Neural progenitor cell (in vitro differentiated cells): Measurements from ENCODE around the gene SYDE1. TPM values are rescaled to one million over a fixed set of nuclear protein-coding genes. Genes with fewer than 3 reads are reported as not detected.
A peak's percentile ranks its signal among the peaks of the same experiment; 100 is the strongest.

Experiments used
- DNase-seq: peaks from one replicate; pipeline ENCODE4 v3.0.0-alpha.2; 2016; ENCODE audit warnings: low spot score
- H2AFZ ChIP-seq: fragments of 200-600 bp; sonication (generic); replicated peaks from 2 replicates; pipeline ENCODE4 v1.6.1; 2016; ENCODE audit warnings: antibody characterized with exemption
- H3F3A ChIP-seq: fragments of 200-600 bp; sonication (generic); 2 replicates; pipeline ENCODE4 v1.6.1; 2016; ENCODE audit warnings: antibody characterized with exemption, low read depth
- H3K27ac ChIP-seq: fragments of 200-600 bp; sonication (generic); 2 replicates; pipeline ENCODE4 v1.5.1; 2016; ENCODE audit warnings: mild to moderate bottlenecking
- H3K27me3 ChIP-seq: fragments of 200-600 bp; sonication (generic); 2 replicates; pipeline ENCODE4 v1.6.1; 2016; ENCODE audit warnings: mild to moderate bottlenecking, moderate library complexity
- H3K36me3 ChIP-seq: fragments of 200-600 bp; sonication (generic); 2 replicates; pipeline ENCODE4 v1.5.1; 2016
- H3K4me1 ChIP-seq: fragments of 200-600 bp; sonication (generic); 2 replicates; pipeline ENCODE4 v1.6.1; 2016; ENCODE audit warnings: mixed run types
- H3K4me2 ChIP-seq: fragments of 200-600 bp; sonication (generic); 2 replicates; pipeline ENCODE4 v1.6.1; 2016
- H3K4me3 ChIP-seq: fragments of 200-600 bp; sonication (generic); 2 replicates; pipeline ENCODE4 v1.5.1; 2016
- H3K79me2 ChIP-seq: fragments of 200-600 bp; sonication (generic); 2 replicates; pipeline ENCODE4 v1.6.1; 2016; ENCODE audit warnings: low read depth
- H3K9ac ChIP-seq: fragments of 200-600 bp; sonication (generic); 2 replicates; pipeline ENCODE4 v1.6.1; 2016
- H3K9me3 ChIP-seq: fragments of 200-600 bp; sonication (generic); 2 replicates; pipeline ENCODE4 v1.5.1; 2016; ENCODE audit warnings: low read depth
- H4K20me1 ChIP-seq: fragments of 200-600 bp; sonication (generic); 2 replicates; pipeline ENCODE4 v1.6.1; 2016; ENCODE audit warnings: low read depth
- H3K27ac Mint-ChIP-seq: 3 replicates; pipeline ENCODE4 v1.8.0; 2021; ENCODE audit warnings: mixed read lengths
- H3K27me3 Mint-ChIP-seq: 2 replicates; pipeline ENCODE4 v1.8.0; 2022; ENCODE audit warnings: low read depth, mild to moderate bottlenecking, inconsistent platforms, moderate library complexity, mixed read lengths; ENCODE audit not compliant: insufficient read depth
- H3K36me3 Mint-ChIP-seq: 3 replicates; pipeline ENCODE4 v1.8.0; 2021; ENCODE audit warnings: mixed read lengths
- H3K4me1 Mint-ChIP-seq: 3 replicates; pipeline ENCODE4 v1.8.0; 2021; ENCODE audit warnings: mixed read lengths
- H3K4me3 Mint-ChIP-seq: 3 replicates; pipeline ENCODE4 v1.8.0; 2021; ENCODE audit warnings: mild to moderate bottlenecking, moderate library complexity, mixed read lengths
- H3K9me3 Mint-ChIP-seq: 3 replicates; pipeline ENCODE4 v1.8.0; 2020; ENCODE audit warnings: mixed read lengths
- EZH2 ChIP-seq: fragments of 200-600 bp; sonication (generic); IDR thresholded peaks from 2 replicates; pipeline ENCODE4 v1.6.1; 2017; ENCODE audit warnings: antibody characterized with exemption, mild to moderate bottlenecking, moderate library complexity
- EZH2phosphoT487 ChIP-seq: fragments of 200-600 bp; sonication (generic); IDR thresholded peaks from 2 replicates; pipeline ENCODE4 v1.6.1; 2017; ENCODE audit warnings: antibody characterized with exemption
- total RNA-seq: library from RNA; depleted of rRNA; stranded (reverse); fragments of >200 nt; gene quantifications from 2 replicates; pipeline ENCODE4 v1.2.3, GENCODE V29; 2015; ENCODE audit warnings: low replicate concordance
- TF ChIP-seq, protein P1 (sequence below): fragments of 200-600 bp; sonication (generic); IDR thresholded peaks from 2 replicates; pipeline ENCODE4 v1.5.1; 2017; ENCODE audit warnings: antibody characterized with exemption, mild to moderate bottlenecking

SYDE1 gene
- total RNA-seq, 1 donor from 2014 or later, result 8.0 TPM

DNA sequence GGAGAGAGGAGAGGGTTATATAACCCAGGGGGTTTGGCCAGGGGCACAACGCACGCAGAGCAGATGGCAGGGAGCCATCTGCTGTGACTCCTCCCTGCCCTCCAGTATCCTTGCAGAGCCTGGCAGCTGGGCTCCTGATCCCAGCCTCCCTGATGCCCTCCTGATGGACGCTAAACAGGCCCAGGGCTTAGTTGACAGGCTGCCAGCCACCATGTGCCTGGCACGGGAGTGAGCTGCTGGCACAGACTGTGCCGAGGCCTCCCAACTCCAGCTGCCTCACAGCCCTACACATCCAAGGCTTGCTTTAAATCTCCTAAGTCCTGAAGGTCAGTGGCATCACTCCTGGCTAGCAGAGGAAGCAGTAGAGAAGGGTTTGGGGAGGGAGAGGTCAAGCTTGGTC is 16.7 kb downstream of the SYDE1 start:
- H3K4me3 Mint-ChIP-seq, result peak overlapping the region; percentile 96
- no peak overlapping the region for H3K27ac ChIP-seq

GRCh38 chr19:15124572-15125231 is 17.5 kb downstream of the SYDE1 start:
- H3K36me3 ChIP-seq, result no peaks in the 10 kb centered on the region
- H2AFZ ChIP-seq, result peak overlapping the region; percentile 84
- H3K4me3 ChIP-seq, result peak overlapping the region; percentile 58
- H3K27me3 ChIP-seq, result no peaks in the 10 kb centered on the region
- no peak for TF ChIP-seq EZH2
- no peak for TF ChIP-seq EZH2phosphoT487
- TF ChIP-seq, protein P1, sequence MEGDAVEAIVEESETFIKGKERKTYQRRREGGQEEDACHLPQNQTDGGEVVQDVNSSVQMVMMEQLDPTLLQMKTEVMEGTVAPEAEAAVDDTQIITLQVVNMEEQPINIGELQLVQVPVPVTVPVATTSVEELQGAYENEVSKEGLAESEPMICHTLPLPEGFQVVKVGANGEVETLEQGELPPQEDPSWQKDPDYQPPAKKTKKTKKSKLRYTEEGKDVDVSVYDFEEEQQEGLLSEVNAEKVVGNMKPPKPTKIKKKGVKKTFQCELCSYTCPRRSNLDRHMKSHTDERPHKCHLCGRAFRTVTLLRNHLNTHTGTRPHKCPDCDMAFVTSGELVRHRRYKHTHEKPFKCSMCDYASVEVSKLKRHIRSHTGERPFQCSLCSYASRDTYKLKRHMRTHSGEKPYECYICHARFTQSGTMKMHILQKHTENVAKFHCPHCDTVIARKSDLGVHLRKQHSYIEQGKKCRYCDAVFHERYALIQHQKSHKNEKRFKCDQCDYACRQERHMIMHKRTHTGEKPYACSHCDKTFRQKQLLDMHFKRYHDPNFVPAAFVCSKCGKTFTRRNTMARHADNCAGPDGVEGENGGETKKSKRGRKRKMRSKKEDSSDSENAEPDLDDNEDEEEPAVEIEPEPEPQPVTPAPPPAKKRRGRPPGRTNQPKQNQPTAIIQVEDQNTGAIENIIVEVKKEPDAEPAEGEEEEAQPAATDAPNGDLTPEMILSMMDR, result no peak
- H3K9me3 ChIP-seq, result no peaks in the 10 kb centered on the region
- peaks cover 4% of the 10 kb centered on the region for H4K20me1 ChIP-seq
- H3K27ac Mint-ChIP-seq, result peak overlapping the region; percentile 67
- no peaks in the 10 kb centered on the region for H3F3A ChIP-seq
- no peak overlapping the region for H3K27ac ChIP-seq
- no peak for DNase-seq
- peaks cover 18% of the 10 kb centered on the region for H3K79me2 ChIP-seq
- H3K9ac ChIP-seq, result no peak overlapping the region
- peak overlapping the region; percentile 88 for H3K4me2 ChIP-seq
- peak overlapping the region; percentile 96 for H3K4me3 Mint-ChIP-seq
- H3K36me3 Mint-ChIP-seq, result peaks cover 15% of the 10 kb centered on the region
- H3K9me3 Mint-ChIP-seq, result no peaks in the 10 kb centered on the region
- H3K4me1 ChIP-seq, result no peaks in the 10 kb centered on the region
- peaks cover 7% of the 10 kb centered on the region for H3K27me3 Mint-ChIP-seq
- H3K4me1 Mint-ChIP-seq, result peaks cover 10% of the 10 kb centered on the region

More for the DNA sequence above, 16.7 kb downstream of the SYDE1 start:
- Histone ChIP-seq H3K9ac (no peak overlapping the region), H3K4me1 (no peaks in the 10 kb centered on the region), H3K36me3 (no peaks in the 10 kb centered on the region), H3K9me3 (no peaks in the 10 kb centered on the region), H3K4me3 (peak overlapping the region; percentile 58), H4K20me1 (peaks cover 4% of the 10 kb centered on the region), H3K79me2 (peaks cover 18% of the 10 kb centered on the region), H3F3A (no peaks in the 10 kb centered on the region), H3K4me2 (peak overlapping the region; percentile 88), H3K27me3 (no peaks in the 10 kb centered on the region), H2AFZ (no peak overlapping the region)
- Mint-ChIP-seq H3K36me3 (peaks cover 16% of the 10 kb centered on the region), H3K9me3 (no peaks in the 10 kb centered on the region), H3K4me1 (peaks cover 10% of the 10 kb centered on the region), H3K27ac (no peak overlapping the region), H3K27me3 (peaks cover 7% of the 10 kb centered on the region)
- TF ChIP-seq EZH2phosphoT487, result no peak
- TF ChIP-seq EZH2, result no peak
- DNase-seq, result no peak

DNA sequence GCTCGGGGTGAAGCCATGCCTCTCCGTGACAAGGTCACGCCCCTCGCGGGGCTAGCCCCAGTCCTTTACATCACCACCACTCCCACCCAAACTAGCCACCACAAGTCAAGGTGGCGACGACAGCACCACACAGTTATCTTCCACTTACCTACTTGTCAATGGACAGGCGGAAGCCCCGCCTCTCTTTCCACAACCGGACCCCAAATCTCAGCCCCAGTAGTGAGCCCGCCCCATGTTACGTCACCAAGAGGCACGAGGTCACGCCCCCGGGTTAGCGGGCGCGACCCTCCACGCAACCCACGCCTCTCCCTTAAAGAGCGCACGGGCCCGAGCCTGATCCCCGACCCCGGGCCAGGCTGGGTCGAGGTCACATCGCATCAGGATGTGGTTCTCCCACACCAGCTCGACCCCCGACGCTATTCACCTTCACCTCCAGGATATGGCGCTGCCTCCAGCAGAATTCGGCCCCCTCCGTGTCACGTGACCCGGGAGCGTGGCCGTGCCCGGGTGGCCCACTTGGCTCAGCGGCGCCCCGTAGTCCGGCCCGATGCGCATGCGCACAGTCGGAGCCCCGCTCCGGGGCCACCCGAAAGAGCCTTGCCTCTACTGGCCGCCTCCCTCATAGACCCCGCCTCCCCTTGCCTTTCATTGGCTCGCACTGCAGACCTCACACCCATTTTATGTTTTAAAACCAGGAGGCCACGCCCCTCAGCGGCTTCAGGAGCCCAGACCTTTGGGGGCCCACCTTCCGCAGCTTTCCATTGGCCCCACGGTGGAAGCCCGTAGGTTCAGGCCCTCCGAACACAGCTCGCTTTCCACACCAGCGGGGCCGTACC is 18.2 kb downstream of the SYDE1 start:
- no peak overlapping the region for H3K27ac ChIP-seq
- Mint-ChIP-seq H3K27ac (peak overlapping the region; percentile 67), H3K9me3 (no peaks in the 10 kb centered on the region), H3K27me3 (peaks cover 7% of the 10 kb centered on the region), H3K36me3 (peaks cover 13% of the 10 kb centered on the region), H3K4me3 (peak overlapping the region; percentile 96), H3K4me1 (peaks cover 10% of the 10 kb centered on the region)
- H3F3A ChIP-seq, result no peaks in the 10 kb centered on the region
- H2AFZ ChIP-seq, result peak overlapping the region; percentile 84
- peaks cover 18% of the 10 kb centered on the region for H3K79me2 ChIP-seq
- H3K9ac ChIP-seq, result no peak overlapping the region
- H3K9me3 ChIP-seq, result no peaks in the 10 kb centered on the region
- no peaks in the 10 kb centered on the region for H3K36me3 ChIP-seq
- H3K27me3 ChIP-seq, result no peaks in the 10 kb centered on the region
- H3K4me2 ChIP-seq, result peak overlapping the region; percentile 88
- H3K4me3 ChIP-seq, result peak overlapping the region; percentile 58
- peaks cover 4% of the 10 kb centered on the region for H4K20me1 ChIP-seq
- no peak for TF ChIP-seq EZH2phosphoT487
- TF ChIP-seq, protein P1, result peak; percentile 25
- DNase-seq, result peak; percentile 98
- H3K4me1 ChIP-seq, result no peaks in the 10 kb centered on the region
